HG03457 (cell line): Measurements from ENCODE around the gene SH3GL1.
"Not testable (repeated sequence)": the region's sequence is repeated elsewhere in the genome, so short reads cannot be mapped to it uniquely, and the experiment has no call there.

ENCODE experiments used
- ATAC-seq: cut with Tn5 transposase; IDR thresholded peaks from one replicate; pipeline ENCODE4 v1.9.1; 2021; ENCODE audit warnings: moderate number of reproducible peaks; ENCODE audit not compliant: unreplicated experiment

SH3GL1 gene

GRCh38 chr19:4345342-4346019, 54.9 kb downstream of the SH3GL1 start:
- no peak for ATAC-seq

GRCh38 chr19:4343370-4344307, 56.7 kb downstream of the SH3GL1 start, which contains the start of gene MPND:
TSS of gene MPND (plus strand) at chr19:4343562. CDS start at chr19:4343594, 32 bp downstream.
- peak; percentile 37 for ATAC-seq

GRCh38 chr19:4342615-4343369, 57.6 kb downstream of the SH3GL1 start:
- peak; percentile 77 for ATAC-seq

GRCh38 chr19:4342314-4342614, 58.1 kb downstream of the SH3GL1 start:
- ATAC-seq: no peak

DNA sequence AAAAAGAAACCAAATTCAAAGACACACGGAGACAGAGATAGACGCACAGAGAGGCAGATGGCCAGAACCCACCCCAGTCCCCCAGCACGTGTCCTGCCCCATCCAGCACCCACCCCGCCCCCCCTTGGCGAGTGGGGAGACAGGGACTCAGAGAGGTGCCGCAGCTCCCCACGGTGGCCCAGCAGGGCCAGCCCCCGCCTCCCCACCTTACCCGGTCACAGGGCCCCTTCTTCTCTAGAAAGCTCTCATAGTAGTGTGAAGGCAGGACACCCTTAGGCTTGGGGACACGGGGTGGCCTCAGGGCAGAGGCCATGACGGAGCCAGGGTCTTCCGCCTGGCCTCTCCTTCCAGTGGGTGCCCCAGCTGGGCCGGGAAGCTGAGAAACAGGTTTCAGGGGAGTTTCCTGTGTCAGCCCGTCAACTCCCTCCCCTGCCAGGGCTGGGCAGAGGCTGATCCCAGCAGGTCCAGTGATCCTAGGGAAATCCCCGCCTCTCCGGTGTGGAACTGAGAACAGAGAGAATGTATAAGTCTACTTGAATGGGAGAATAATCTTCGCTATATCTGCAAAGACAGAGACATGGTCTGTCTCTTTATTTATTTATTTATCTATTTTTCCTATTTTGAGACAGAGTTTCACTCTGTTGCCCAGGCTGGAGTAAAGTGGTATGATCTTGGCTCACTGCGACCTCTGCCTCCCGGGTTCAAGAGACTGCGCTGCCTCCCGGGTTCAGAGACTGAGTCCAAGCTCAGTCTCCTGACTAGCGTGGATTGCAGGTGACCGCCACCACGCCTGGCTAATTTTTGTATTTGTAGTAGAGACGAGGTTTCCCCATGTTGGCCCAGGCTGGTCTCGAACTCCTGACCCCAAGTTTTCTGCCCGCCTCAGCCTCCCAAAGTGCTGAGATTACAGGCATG, 61.6 kb downstream of the SH3GL1 start, which contains the start of gene STAP2:
TSS of gene STAP2 (minus strand) at position 387 of the 915 bp plus-strand sequence. CDS start at position 313, 74 bp downstream.
- ATAC-seq: no peak

DNA sequence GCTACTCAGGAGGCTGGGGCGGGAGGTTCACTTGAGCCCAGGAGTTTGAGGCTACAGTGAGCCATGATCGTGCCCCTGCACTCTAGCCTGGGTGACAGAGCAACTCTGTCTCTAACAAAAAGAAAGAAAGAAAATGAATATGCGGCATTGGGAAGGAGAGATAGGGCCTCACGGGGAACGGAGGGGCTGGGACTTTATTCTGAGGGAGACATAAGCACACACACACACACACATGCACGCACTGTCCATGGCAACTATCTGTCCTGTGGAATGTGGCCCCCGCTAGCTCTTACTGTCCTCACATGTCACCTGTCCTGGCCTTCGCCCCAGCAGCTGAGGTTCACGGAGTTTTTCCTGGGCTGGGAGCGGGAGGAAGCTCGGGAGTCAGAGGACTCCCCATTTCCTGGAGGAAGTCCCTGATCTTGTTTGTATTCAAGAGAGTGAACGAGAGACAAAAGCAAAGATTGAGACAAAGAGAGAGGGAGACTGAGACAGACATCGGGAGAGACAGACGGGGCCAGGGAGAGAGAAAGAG, 62.4 kb downstream of the SH3GL1 start:
- ATAC-seq: no peak

DNA sequence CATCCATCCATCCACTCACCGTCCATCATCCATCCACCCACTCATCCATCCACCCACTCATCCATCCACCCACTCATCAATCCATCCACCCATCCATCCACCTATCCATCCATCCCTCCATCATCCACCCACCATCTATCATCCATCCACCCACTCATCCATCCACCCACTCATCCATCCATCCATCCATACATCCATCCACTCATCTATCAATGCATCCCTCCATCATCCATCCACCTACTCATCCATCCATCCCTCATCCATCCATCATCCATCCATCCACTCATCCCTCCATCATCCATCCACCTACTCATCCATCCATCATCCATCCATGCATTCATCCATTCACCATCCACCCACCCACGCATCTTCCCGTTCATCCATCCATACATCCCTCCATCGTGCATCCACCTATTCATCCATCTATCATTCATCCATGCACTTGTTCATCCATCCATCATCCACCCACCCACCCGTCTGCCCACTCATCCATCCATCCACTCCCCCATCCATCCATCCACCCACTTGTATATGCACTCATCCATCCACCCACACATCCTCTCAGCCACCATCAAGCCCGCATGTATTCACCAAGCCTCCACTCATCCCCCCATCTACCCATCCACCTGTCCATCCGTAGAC, 65.3 kb downstream of the SH3GL1 start:
- no peak for ATAC-seq

GRCh38 chr19:4329858-4330257, 70.5 kb downstream of the SH3GL1 start:
- no peak for ATAC-seq

DNA sequence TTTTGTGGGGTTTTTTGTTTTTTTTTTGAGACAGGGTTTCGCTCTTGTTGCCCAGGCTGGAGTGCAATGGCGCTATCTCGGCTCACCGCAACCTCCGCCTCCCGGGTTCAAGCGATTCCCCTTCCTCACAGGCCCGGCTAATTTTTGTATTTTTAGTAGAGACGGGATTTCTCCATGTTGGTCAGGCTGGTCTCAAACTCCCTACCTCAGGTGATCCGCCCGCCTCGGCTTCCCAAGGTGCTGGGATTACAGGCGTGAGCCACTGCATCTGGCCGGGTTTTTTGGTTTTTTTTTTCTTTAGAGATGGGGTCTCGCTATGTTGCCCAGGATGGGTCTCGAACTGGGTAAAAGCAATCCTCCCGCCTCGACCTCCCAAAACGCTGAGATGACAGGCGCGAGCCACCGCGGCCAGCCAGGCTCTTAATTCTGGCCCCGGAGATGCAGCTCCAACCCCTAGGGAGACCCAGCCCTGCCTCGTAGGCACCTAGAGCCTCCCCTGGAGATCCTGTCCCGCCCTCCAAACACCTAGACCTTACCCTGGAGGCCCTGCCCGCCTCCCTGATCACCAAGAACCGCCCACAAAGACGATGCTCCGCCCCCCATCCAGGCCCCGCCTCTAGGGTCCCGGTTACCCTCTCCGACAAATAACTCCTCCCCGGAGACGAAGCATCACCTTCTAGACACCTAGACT, 71.2 kb downstream of the SH3GL1 start:
- not testable (repeated sequence) for ATAC-seq

GRCh38 chr19:4328243-4328990, 71.9 kb downstream of the SH3GL1 start:
- ATAC-seq: peak; percentile 61

DNA sequence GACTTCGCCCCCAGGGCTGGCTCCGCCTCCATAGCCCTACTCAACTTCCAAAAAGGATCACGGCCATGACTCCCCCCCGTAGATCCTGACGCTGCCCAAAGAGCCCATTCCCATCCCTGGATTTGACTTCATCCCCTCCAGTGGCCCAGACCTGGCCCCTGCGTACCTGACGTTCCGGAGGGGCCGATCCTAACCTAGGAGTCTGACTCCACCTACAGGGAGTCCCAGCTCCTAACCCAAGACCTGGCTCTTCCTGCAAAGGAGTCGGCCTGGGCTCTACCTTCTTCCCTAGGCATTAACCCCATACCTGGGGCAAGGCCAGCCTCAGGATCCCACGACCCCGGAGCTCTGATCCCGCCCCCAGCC, 72.5 kb downstream of the SH3GL1 start:
- no peak for ATAC-seq

- ATAC-seq: no peak
These were observed 73.0 kb downstream of the SH3GL1 start for GRCh38 chr19:4327252-4327876.

- ATAC-seq: no peak
These were observed 73.5 kb downstream of the SH3GL1 start for GRCh38 chr19:4326837-4327251.

DNA sequence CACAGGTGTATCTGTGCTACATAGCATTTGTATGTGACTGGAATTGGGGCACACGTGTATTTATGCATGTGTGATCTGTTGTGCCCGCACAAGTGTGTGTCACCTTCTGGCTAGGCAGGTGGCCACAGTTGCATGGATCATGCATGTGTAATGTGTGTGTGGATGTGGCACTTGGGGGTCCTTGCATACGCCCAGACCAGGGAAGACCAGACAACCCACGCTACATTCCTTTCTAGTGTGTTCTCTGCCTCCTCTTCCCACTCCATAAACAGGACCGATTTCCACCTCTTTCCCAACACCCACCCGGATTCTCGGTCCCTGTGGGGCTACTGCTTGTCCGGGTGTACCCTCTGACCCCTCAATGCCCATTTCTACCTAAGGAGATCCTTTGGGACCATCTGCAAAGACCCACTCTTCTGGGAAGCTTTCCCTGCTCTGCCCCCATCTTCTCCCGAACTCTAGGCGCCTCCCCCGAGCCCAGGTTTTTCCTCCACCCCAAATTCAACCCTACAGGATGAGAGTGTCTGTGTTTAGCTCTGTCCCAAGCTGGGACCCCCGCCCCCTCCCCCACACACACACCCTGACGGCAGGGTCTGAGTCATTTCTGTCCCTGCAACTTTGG, 74.0 kb downstream of the SH3GL1 start:
- no peak for ATAC-seq

DNA sequence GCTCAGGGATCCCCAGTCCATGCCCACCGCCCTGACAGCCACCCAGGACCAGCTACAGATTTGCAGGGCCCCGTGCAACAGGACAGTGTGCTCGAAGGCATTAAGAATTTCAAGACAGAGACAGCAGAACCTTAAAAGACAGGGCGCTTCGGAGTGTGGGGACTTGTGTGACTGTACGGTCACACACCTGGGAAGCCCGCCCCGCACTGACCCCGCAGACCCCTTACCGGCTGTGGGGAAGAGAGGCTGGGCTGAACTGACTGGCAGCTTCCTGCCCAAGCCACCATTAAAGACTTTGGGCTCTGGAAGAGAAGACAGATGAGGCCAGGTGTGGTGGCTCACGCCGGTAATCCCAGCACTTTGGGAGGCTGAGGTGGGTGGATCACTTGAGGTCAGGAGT, 76.1 kb downstream of the SH3GL1 start:
- ATAC-seq: no peak

DNA sequence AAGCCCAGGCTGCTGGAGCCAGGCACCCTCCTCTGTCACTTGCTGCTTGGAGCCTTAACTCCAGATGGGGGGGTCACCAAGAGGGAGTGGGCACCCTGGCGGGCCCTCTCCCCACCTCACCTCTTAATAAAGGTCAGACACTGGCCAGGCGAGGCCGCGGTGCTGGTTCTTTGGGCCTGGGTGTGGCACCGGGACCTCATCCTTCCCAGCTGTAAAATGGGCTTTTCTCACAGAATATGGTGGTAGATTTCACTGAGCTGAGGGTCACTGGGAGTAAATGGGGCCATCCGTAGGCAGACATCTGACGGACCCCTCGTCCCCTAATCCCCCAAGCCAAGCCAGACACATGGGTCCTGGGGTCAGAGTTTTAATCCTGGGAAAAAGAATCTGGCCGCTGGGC, 76.7 kb downstream of the SH3GL1 start:
- no peak for ATAC-seq

GRCh38 chr19:4322942-4323665, 77.2 kb downstream of the SH3GL1 start:
- ATAC-seq: no peak
